Muscle layer of duodenum (tissue), 2 donors: ENCODE measurements around the gene DAPP1.
A peak's percentile ranks its signal among the peaks of the same experiment; 100 is the strongest.

Experiments
- H3K27ac ChIP-seq: one replicate; pipeline ENCODE4 v1.7.0; 2013; ENCODE audit warnings: mild to moderate bottlenecking, low read length
- H3K27me3 ChIP-seq: one replicate; pipeline ENCODE4 v1.7.0; 2013; ENCODE audit warnings: low read depth, mild to moderate bottlenecking, control low read depth, low read length
- H3K36me3 ChIP-seq, 2 donors: one replicate each; pipeline ENCODE4 v1.7.0; 2013; ENCODE audit warnings: low read length in 2 of 2, control low read depth in 1 of 2, mild to moderate bottlenecking in 1 of 2; ENCODE audit not compliant: insufficient read depth in 2 of 2, control insufficient read depth in 1 of 2
- H3K4me1 ChIP-seq, 2 donors: one replicate each; pipeline ENCODE4 v1.7.0; 2013; ENCODE audit warnings: low read length in 2 of 2, mild to moderate bottlenecking in 2 of 2, control low read depth in 1 of 2, moderate library complexity in 1 of 2; ENCODE audit not compliant: insufficient read depth in 2 of 2, control insufficient read depth in 1 of 2
- H3K4me3 ChIP-seq, 2 donors: one replicate each; pipeline ENCODE4 v1.7.0; 2013; ENCODE audit warnings: low read length in 2 of 2, low read depth in 1 of 2, mild to moderate bottlenecking in 1 of 2
- H3K9me3 ChIP-seq, 2 donors: one replicate each; pipeline ENCODE4 v1.7.0; 2013; ENCODE audit warnings: low read length in 2 of 2, control low read depth in 1 of 2, mild to moderate bottlenecking in 1 of 2; ENCODE audit not compliant: control insufficient read depth in 1 of 2
- donor health status: healthy.

The DAPP1 gene

DNA sequence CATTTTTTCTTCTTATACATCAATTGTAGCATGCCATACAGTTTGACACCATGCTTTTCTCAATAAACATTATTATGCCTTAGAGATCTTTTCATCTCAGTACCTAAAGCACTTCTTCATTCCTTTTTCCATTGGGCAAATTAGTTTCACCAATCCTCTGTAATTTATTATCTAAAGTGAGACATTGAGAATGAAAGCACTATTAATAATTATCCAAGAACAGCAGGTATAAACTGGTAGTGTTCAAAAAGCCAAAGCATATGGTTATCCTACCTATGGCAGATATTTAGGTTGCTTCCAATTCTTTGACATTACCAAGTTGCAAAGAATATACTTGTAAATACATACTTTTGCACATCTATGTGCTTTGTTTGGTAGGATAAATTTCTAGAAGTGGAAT is 62.0 kb downstream of the DAPP1 start:
- no peaks in the 10 kb centered on the region for H3K4me1 ChIP-seq
- no peaks in the 10 kb centered on the region for H3K27me3 ChIP-seq
- peaks cover 32% of the 10 kb centered on the region in 2 donors for H3K36me3 ChIP-seq
- H3K4me3 ChIP-seq: no peak overlapping the region
- H3K9me3 ChIP-seq: no peaks in the 10 kb centered on the region
- H3K27ac ChIP-seq: no peak overlapping the region

DNA sequence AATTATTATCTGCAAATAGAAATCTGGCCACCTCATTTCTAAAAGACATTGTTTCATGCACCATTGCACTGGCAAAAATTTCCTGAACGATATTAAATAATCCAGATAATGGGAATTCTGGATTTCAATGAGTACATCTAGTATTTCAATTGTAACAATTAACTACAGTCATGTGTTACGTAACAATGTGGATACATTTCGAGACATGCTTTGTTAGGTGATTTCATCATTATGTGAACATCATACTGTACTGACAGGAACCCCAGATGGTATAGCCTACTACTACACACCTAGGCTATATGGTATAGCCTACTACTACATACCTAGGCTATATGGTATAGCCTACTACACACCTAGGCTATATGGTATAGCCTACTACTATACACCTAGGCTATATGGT is 62.8 kb downstream of the DAPP1 start:
- H3K9me3 ChIP-seq: no peaks in the 10 kb centered on the region
- H3K36me3 ChIP-seq: peaks cover 32% of the 10 kb centered on the region in 2 donors
- no peaks in the 10 kb centered on the region for H3K4me1 ChIP-seq
- no peak overlapping the region for H3K4me3 ChIP-seq
- H3K27ac ChIP-seq: no peak overlapping the region
- H3K27me3 ChIP-seq: no peaks in the 10 kb centered on the region

DNA sequence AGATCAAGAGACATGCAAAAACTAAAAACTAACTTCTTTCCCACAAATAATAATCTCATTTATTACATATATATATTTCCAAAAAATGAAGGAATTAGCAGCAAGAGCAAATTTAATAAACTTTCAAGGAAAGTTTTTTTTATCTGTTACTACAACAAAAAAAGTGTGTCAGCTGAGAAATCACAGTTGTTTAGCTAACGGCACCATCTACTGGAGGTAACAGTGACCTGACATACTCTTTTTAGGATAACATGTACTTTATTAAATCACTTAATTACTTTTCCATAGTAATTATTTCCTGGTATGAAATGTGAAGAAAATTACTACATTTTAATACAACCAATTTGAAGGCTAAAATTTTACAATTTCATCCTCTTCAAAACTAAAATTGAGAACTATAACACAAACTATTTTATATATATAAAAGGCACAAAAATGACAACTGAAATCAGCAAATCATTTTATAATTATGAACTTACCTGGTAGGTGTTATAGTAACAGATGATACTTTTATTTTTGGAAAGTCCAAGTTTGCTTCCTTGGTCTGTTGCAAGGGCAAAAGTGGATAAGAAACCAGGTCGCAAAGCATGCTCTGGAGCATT is 68.5 kb downstream of the DAPP1 start:
- Histone ChIP-seq H3K4me3 (no peak overlapping the region), H3K27ac (no peak overlapping the region), H3K9me3 (no peaks in the 10 kb centered on the region), H3K4me1 (peaks cover 0 to 11% of the 10 kb centered on the region in 2 donors), H3K36me3 (peaks cover 24 to 30% of the 10 kb centered on the region in 2 donors), H3K27me3 (no peaks in the 10 kb centered on the region)

DNA sequence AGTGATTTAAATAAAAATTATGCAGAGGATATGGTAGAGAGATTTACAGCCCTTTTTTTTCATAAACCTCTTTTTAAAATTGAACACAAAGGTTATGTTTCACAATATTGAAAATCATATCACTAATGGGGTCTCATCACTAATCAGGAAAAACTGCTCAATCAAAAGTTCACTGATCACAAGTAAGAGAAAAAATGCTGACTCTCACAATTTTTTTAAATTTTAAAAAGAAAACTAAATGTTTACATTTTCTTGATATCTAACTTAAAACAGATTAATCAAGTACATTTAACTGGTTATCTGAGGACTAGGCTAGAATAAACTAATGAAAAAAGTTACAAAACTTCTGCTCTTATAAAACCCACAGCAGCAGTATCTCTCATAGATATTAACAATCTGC is 69.1 kb downstream of the DAPP1 start:
- Histone ChIP-seq H3K36me3 (peaks cover 19 to 24% of the 10 kb centered on the region in 2 donors), H3K27me3 (no peaks in the 10 kb centered on the region), H3K27ac (no peak overlapping the region), H3K4me1 (peaks cover 0 to 11% of the 10 kb centered on the region in 2 donors), H3K4me3 (no peak overlapping the region), H3K9me3 (no peaks in the 10 kb centered on the region)

DNA sequence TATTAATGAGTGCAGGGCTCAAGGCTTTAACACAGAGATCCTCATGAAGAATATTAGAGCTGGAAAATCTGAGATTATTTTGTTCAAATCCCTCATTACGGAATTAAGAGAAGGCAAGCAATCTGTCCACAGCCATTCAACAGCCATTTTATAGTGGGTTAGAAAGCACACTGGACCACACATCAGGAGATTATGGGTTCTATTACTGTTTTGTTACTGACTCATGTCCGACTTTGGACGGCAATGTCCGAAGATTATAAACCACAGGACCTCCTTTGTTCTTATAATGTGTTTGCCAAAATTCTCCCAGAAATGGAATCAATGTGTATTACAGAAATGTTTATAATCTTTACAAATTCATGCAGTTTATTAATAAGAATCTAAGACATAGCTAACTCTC is 69.5 kb downstream of the DAPP1 start:
- Histone ChIP-seq H3K27ac (no peak overlapping the region), H3K9me3 (no peaks in the 10 kb centered on the region)

DNA sequence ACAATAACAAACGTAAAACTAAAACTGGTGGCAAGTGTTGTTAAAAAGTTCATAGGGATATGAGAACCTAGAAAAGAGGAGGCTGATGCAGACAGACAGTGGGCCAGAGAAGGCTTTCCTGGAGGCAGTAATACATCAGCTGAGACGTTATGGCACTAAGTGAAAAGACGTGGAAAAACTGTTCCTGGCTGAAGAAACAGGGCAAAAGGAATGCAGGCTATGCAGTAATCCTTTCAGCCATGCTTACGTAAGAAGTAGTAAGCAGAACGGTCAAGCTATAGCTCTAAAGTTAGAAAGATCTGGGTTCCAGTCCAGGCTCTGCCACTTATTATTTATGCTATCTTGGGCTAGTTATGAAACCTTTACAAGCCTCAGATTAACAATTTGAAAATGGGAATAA is 71.2 kb downstream of the DAPP1 start:
- Histone ChIP-seq H3K36me3 (peaks cover 9 to 16% of the 10 kb centered on the region in 2 donors), H3K9me3 (no peaks in the 10 kb centered on the region), H3K27me3 (no peaks in the 10 kb centered on the region), H3K4me3 (no peak overlapping the region), H3K4me1 (peaks cover 2 to 29% of the 10 kb centered on the region in 2 donors), H3K27ac (no peak overlapping the region)

More for the DNA sequence above, 69.5 kb downstream of the DAPP1 start:
- Histone ChIP-seq H3K36me3 (peaks cover 16 to 23% of the 10 kb centered on the region in 2 donors), H3K27me3 (no peaks in the 10 kb centered on the region), H3K4me3 (no peak overlapping the region), H3K4me1 (peaks cover 0 to 14% of the 10 kb centered on the region in 2 donors)

DNA sequence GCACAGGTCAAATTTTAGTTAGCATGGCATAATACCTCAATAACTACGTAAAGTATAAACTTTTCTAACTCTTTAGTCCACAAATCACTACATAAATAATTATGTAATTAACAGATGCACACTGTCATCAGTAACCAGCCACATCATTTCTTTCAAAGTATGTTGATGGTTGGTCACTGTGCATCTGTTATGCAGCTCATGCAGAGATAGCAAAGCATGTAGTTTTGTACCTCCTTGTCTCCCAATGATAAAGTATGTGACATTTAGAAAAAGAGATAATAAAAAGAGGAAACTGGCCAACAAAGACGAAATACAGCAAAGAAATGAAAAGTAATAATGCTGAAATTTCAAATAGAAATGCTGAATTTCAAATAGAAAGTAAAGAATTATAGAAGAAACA is 74.7 kb downstream of the DAPP1 start:
- no peak overlapping the region for H3K27ac ChIP-seq
- H3K9me3 ChIP-seq: no peaks in the 10 kb centered on the region
- peaks cover 9 to 39% of the 10 kb centered on the region in 2 donors for H3K4me1 ChIP-seq
- no peaks in the 10 kb centered on the region for H3K27me3 ChIP-seq
- H3K4me3 ChIP-seq: no peak overlapping the region
- H3K36me3 ChIP-seq: peaks cover 5 to 10% of the 10 kb centered on the region in 2 donors

DNA sequence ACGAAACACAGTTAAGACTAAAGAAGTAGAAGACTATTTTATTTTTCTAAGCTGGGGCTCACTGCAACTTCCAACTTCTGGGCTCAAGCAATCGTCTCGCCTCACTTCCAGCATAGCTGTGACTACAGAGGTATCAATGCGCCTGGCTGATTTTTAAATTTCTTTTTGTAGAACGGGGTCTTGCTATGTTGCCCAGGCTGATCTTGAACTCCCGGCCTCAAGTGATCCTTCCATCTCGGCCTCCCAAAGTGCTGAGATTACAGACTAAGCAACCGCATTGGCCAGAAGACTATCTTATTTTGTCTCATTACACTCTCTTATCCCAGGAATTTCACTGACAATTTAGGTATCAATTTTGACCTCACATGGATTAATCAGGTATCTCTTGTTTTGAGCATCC is 76.4 kb downstream of the DAPP1 start:
- H3K9me3 ChIP-seq: no peaks in the 10 kb centered on the region
- peak overlapping the region; percentile 97 for H3K4me3 ChIP-seq
- H3K27me3 ChIP-seq: no peaks in the 10 kb centered on the region
- H3K4me1 ChIP-seq: peaks cover 9 to 32% of the 10 kb centered on the region in 2 donors
- H3K27ac ChIP-seq: peak overlapping the region; percentile 92
- peaks cover 4 to 5% of the 10 kb centered on the region in 2 donors for H3K36me3 ChIP-seq

DNA sequence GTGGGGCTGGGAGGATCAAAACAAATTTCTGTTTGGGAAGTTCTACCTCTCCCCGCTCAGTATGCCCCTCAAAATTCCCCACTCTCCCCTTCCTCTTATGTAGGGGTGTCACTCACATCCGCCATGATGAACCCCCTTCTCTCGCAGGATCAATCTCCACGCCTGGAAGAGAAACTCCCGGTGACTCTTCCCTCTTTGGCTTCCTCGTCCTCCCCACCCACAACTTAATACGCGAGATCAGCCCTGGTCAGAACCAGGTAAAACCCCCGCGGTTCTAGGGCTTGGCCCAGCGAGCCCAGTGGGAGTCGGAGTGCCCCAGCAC is 77.2 kb downstream of the DAPP1 start:
- Histone ChIP-seq H3K27ac (peak overlapping the region; percentile 92), H3K4me1 (peaks cover 9 to 31% of the 10 kb centered on the region in 2 donors), H3K9me3 (no peaks in the 10 kb centered on the region), H3K36me3 (peaks cover 4 to 5% of the 10 kb centered on the region in 2 donors), H3K4me3 (peak overlapping the region; percentile 97), H3K27me3 (no peaks in the 10 kb centered on the region)

DNA sequence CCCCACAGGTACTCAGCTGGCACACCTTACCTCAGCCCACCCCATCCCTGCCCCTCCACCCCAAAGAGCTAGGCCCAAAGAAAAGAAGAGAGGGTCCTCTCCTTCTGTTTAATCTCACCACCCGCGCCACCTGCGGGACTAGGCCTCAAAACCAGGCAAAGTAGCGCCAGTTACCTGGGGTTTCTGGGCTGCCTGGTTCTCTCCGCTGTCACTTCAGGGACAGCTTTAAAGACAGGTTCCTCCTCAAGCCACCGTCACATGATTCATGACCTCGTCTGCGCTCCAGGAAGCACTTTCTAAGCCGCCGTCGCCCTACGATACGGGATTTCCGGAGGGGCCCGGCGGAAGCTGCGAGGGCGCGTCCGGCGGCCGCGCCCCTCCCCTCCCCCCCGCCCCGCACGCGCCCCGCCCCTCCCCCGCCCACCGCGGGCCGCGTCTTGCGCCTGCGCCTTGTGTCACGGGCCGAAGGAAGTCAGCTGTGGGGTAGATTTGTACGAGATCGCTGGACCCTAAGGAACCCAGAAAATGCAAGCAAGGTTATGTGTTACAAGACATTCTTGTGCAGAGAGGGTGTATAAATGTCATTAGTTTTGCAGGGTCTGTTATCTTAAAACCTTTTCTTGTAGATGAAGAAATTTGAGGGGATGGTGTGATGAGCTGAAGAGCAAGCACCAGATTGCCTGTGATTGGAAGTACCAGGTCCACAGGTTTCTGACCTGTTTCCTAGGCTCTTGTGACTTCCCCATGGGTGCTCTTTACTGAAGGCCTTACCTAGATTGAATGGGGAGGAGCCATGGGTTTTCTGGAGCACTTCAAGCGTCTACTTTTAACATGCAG is 77.8 kb downstream of the DAPP1 start, which contains the start of gene LAMTOR3:
Gene LAMTOR3 (minus strand): TSS at position 267 of the 837 bp plus-strand sequence. CDS start 464 bp downstream, outside the sequence.
- H3K27me3 ChIP-seq: no peaks in the 10 kb centered on the region
- peaks cover 2 to 5% of the 10 kb centered on the region in 2 donors for H3K36me3 ChIP-seq
- peak within 1 kb of the TSS; percentile 97 for H3K4me3 ChIP-seq
- H3K4me1 ChIP-seq: peaks cover 9 to 31% of the 10 kb centered on the region in 2 donors
- H3K9me3 ChIP-seq: no peaks in the 10 kb centered on the region
- H3K27ac ChIP-seq: peak within 1 kb of the TSS; percentile 92

DNA sequence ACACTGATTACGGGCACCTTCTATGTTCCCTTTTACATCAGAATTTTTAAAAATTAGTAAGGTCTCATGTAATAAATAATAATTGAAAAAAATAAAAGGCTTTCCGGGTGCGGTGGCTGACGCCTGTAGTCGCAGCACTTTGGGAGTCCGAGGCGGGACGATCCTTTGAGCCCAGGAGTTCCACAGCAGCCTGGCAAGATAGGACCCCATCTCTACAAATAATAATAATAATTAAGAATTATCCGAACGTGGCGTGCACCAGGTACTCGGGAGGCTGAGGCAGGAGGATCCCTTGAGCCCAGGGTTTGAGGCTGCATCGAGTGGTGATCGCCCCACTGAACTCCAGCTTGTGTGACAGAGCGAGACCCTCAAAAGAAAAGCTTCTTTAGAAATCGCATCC is 78.4 kb downstream of the DAPP1 start:
- peak overlapping the region; percentile 81 to 97 for H3K4me3 ChIP-seq
- no peaks in the 10 kb centered on the region for H3K9me3 ChIP-seq
- H3K36me3 ChIP-seq: peaks cover 0 to 5% of the 10 kb centered on the region in 2 donors
- peak overlapping the region; percentile 79 for H3K27ac ChIP-seq
- peaks cover 9 to 31% of the 10 kb centered on the region in 2 donors for H3K4me1 ChIP-seq
- H3K27me3 ChIP-seq: no peaks in the 10 kb centered on the region
